ENCODE results near the gene ZNF367. TPM values are rescaled to one million over a fixed set of nuclear protein-coding genes. Genes with fewer than 3 reads are reported as not detected.

The ZNF367 gene
- total RNA-seq, 1 donor from 2014 or later: 4.3 TPM

- Mint-ChIP-seq H3K36me3 (ENCODE audit: low read depth) (no peaks in the 10 kb centered on the region), H3K27ac (peak within 1 kb of the TSS; percentile 47), H3K9me3 (no peaks in the 10 kb centered on the region), H3K4me3 (peak within 1 kb of the TSS; percentile 79), H3K27me3 (no peaks in the 10 kb centered on the region), H3K4me1 (peaks cover 10% of the 10 kb centered on the region)
- TF ChIP-seq CTCF (IDR thresholded peaks at IDR 0.05): no peak
- DNase-seq (peak; percentile 21), ATAC-seq (ENCODE audit: low read depth) (peak; percentile 76)
- ChIA-PET POLR2A (interaction anchor here (0.6 to 2.8 kb wide), 3 partner anchors 30 to 1076 kb away, joined by 3 to 7 read pairs (median 3); partner anchors contain the start of gene ZNF367), CTCF (no interaction called here)
- intact Hi-C loops (cut with micrococcal nuclease): loop anchor here (1.0 kb wide), 1 partner anchor 30 kb away; no protein-coding TSS in a partner anchor
Measured at GRCh38 chr9:96383165-96383942, 34.8 kb downstream of the ZNF367 start, which contains the start of gene SLC35D2. Gene SLC35D2 (minus strand): TSS chr9:96383711. CDS start chr9:96383634, 77 bp downstream.

GRCh38 chr9:96382839-96383164 is 35.4 kb downstream of the ZNF367 start:
- H3K36me3 Mint-ChIP-seq (ENCODE audit: low read depth): no peaks in the 10 kb centered on the region
- no peak overlapping the region for H3K27ac Mint-ChIP-seq
- DNase-seq (no peak), ATAC-seq (ENCODE audit: low read depth) (no peak)
- TF ChIP-seq CTCF (IDR thresholded peaks at IDR 0.05): no peak
- no peaks in the 10 kb centered on the region for H3K9me3 Mint-ChIP-seq
- intact Hi-C loops (cut with micrococcal nuclease): loop anchor here (1.0 kb wide), 1 partner anchor 30 kb away; no protein-coding TSS in a partner anchor
- ChIA-PET POLR2A (interaction anchor here (1.0 to 2.8 kb wide), 2 partner anchors 30 to 36 kb away, joined by 3 to 7 read pairs; partner anchors contain the start of gene ZNF367), CTCF (no interaction called here)
- H3K27me3 Mint-ChIP-seq: no peaks in the 10 kb centered on the region
- peak overlapping the region; percentile 78 for H3K4me3 Mint-ChIP-seq
- H3K4me1 Mint-ChIP-seq: peaks cover 10% of the 10 kb centered on the region

GRCh38 chr9:96382175-96382574 is 36.0 kb downstream of the ZNF367 start:
- ChIA-PET CTCF (no interaction called here), POLR2A (interaction anchor here (2.8 kb wide), 1 partner anchor 36 kb away, joined by 7 read pairs; the partner anchor contains the start of gene ZNF367)
- ATAC-seq (ENCODE audit: low read depth) (no peak), DNase-seq (no peak)
- intact Hi-C loops (cut with micrococcal nuclease): no loop called here
- Mint-ChIP-seq H3K36me3 (ENCODE audit: low read depth) (no peaks in the 10 kb centered on the region), H3K9me3 (no peaks in the 10 kb centered on the region), H3K27ac (no peak overlapping the region), H3K27me3 (no peaks in the 10 kb centered on the region), H3K4me1 (peaks cover 10% of the 10 kb centered on the region), H3K4me3 (no peak overlapping the region)
- no peak for TF ChIP-seq CTCF (IDR thresholded peaks at IDR 0.05)

- peaks cover 10% of the 10 kb centered on the region for H3K4me1 Mint-ChIP-seq
- intact Hi-C loops (cut with micrococcal nuclease): no loop called here
- no peaks in the 10 kb centered on the region for H3K36me3 Mint-ChIP-seq (ENCODE audit: low read depth)
- ChIA-PET POLR2A (interaction anchor here (2.8 kb wide), 1 partner anchor 37 kb away, joined by 7 read pairs; the partner anchor contains the start of gene ZNF367), CTCF (no interaction called here)
- no peak for ATAC-seq (ENCODE audit: low read depth)
- H3K9me3 Mint-ChIP-seq: no peaks in the 10 kb centered on the region
- no peak overlapping the region for H3K27ac Mint-ChIP-seq
- no peak overlapping the region for H3K4me3 Mint-ChIP-seq
- no peak for DNase-seq
- no peaks in the 10 kb centered on the region for H3K27me3 Mint-ChIP-seq
- TF ChIP-seq CTCF (IDR thresholded peaks at IDR 0.05): no peak
Measured at GRCh38 chr9:96381696-96382095, 36.5 kb downstream of the ZNF367 start.

- no peak overlapping the region for H3K27ac Mint-ChIP-seq
- H3K36me3 Mint-ChIP-seq (ENCODE audit: low read depth): no peaks in the 10 kb centered on the region
- no peaks in the 10 kb centered on the region for H3K9me3 Mint-ChIP-seq
- intact Hi-C loops (cut with micrococcal nuclease): no loop called here
- ChIA-PET CTCF (no interaction called here), POLR2A (no interaction called here)
- peaks cover 10% of the 10 kb centered on the region for H3K4me1 Mint-ChIP-seq
- no peak for TF ChIP-seq CTCF (IDR thresholded peaks at IDR 0.05)
- ATAC-seq (ENCODE audit: low read depth) (no peak), DNase-seq (no peak)
- H3K27me3 Mint-ChIP-seq: no peaks in the 10 kb centered on the region
- H3K4me3 Mint-ChIP-seq: no peak overlapping the region
Measured at GRCh38 chr9:96381125-96381524, 37.0 kb downstream of the ZNF367 start.

Data from activated B cell treated with CpG ODN at 0.5 μM for 24 hours (primary cell).